SU-DHL-6 (cell line): ENCODE data around the gene ANKS1A.

ENCODE experiments used
- H2AFZ ChIP-seq: fragments of 200-600 bp; sonication (generic); 2 replicates; pipeline ENCODE4 v1.6.1; 2014; ENCODE audit warnings: low read depth, mild to moderate bottlenecking, moderate library complexity, mixed read lengths, antibody characterized with exemption, low read length; ENCODE audit not compliant: severe bottlenecking
- H3F3A ChIP-seq: fragments of 200-600 bp; shearing (Covaris generic); 2 replicates; pipeline ENCODE4 v1.6.0; 2016; ENCODE audit warnings: antibody characterized with exemption, mild to moderate bottlenecking; ENCODE audit not compliant: insufficient read depth
- H3K27ac ChIP-seq: fragments of 200-600 bp; sonication (generic); 2 replicates; pipeline ENCODE4 v1.5.1; 2016; ENCODE audit warnings: low read depth, mild to moderate bottlenecking, low read length, moderate library complexity, mixed read lengths
- H3K27me3 ChIP-seq: fragments of 200-600 bp; sonication (generic), shearing (Covaris generic); 2 replicates; pipeline ENCODE4 v1.6.0; 2014; ENCODE audit warnings: mild to moderate bottlenecking, low read length
- H3K36me3 ChIP-seq: fragments of 200-600 bp; sonication (generic); 2 replicates; pipeline ENCODE4 v1.6.1; 2014; ENCODE audit warnings: mild to moderate bottlenecking, low read length, mixed read lengths
- H3K4me2 ChIP-seq: fragments of 300-600, 200-600 bp; shearing (Covaris generic), sonication (generic); 2 replicates; pipeline ENCODE4 v1.6.0; 2014; ENCODE audit warnings: low read length, low read depth, mild to moderate bottlenecking; ENCODE audit not compliant: poor library complexity, severe bottlenecking
- H3K4me3 ChIP-seq: fragments of 200-600 bp; sonication (generic); 2 replicates; pipeline ENCODE4 v1.5.1; 2014; ENCODE audit warnings: antibody characterized with exemption, low read length, mild to moderate bottlenecking, mixed read lengths; ENCODE audit not compliant: insufficient read depth, poor library complexity, severe bottlenecking
- H3K79me2 ChIP-seq: fragments of 200-600 bp; sonication (generic); 2 replicates; pipeline ENCODE4 v1.6.1; 2014; ENCODE audit warnings: mild to moderate bottlenecking, low read length, moderate library complexity; ENCODE audit not compliant: insufficient read depth
- H3K9ac ChIP-seq: fragments of 200-600 bp; sonication (generic); 2 replicates; pipeline ENCODE4 v1.7.0; 2014; ENCODE audit warnings: mild to moderate bottlenecking, low read length
- H3K9me2 ChIP-seq: fragments of 200-600 bp; sonication (generic); replicated peaks from 2 replicates; pipeline ENCODE4 v1.6.1; 2014; ENCODE audit warnings: low read length; ENCODE audit not compliant: insufficient read depth
- H3K9me3 ChIP-seq: fragments of 200-600 bp; sonication (generic); 2 replicates; pipeline ENCODE4 v1.6.1; 2014; ENCODE audit warnings: low read length, mixed read lengths; ENCODE audit not compliant: insufficient read depth
- H4K20me1 ChIP-seq: fragments of 200-600 bp; sonication (generic); 2 replicates; pipeline ENCODE4 v1.6.1; 2014; ENCODE audit warnings: low read depth, mild to moderate bottlenecking, antibody characterized with exemption, low read length, moderate library complexity, mixed read lengths
- CTCF ChIP-seq: fragments of 200-600 bp; sonication (generic); IDR thresholded peaks from one replicate; pipeline ENCODE4 v1.5.1; 2017; ENCODE audit warnings: antibody characterized with exemption, mild to moderate bottlenecking, low read length, moderate library complexity; ENCODE audit not compliant: insufficient read depth, poor library complexity, severe bottlenecking
- EZH2phosphoT487 ChIP-seq: fragments of 200-600 bp; sonication (generic), shearing (Covaris generic); conservative IDR thresholded peaks from 2 replicates; pipeline ENCODE4 v1.6.1; 2018; ENCODE audit warnings: mild to moderate bottlenecking, antibody characterized with exemption, low read length, moderate library complexity, mixed read lengths

ANKS1A gene

DNA sequence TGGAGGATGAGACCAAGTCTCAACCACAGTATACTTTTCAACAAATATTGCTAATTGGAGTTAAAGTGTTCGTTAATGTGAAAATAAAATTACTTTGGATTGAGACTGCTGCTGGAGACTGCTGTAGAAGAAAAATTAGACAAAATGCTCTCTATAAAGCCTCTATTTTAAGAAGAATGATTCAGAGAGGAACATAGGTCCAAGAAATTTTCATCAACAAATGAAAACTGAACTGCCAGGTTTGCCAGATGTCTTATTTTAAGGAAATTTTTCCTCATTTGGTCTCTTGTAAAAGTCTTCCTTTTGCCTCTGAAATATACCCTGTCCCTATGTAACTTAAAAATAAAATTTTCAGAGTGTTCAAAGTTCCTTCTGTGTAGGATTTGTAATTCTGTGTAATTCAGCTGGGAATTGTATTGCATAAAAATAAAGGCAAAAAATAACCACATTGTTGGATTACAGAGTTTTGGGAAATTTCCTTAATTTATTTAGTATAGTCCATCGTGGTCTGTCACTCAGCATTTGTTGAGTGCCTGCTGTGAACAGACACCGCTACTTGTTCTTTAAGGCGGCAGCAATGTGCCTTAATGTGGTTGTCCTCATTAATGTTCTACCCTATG lies 27.4 kb downstream of the ANKS1A start:
- Histone ChIP-seq H3K27ac (no peak overlapping the region), H2AFZ (no peak overlapping the region), H3K36me3 (no peaks in the 10 kb centered on the region), H3K9me2 (no peaks in the 10 kb centered on the region), H3K4me2 (no peak overlapping the region), H3K27me3 (no peaks in the 10 kb centered on the region), H4K20me1 (0 out of 2 replicates have a peak, but pooled peaks cover 12% of the 10 kb centered on the region), H3K9me3 (no peaks in the 10 kb centered on the region), H3K4me3 (no peak overlapping the region), H3K9ac (no peak overlapping the region), H3F3A (no peaks in the 10 kb centered on the region), H3K79me2 (no peaks in the 10 kb centered on the region)
- no peak for TF ChIP-seq CTCF
- no peak for TF ChIP-seq EZH2phosphoT487

GRCh38 chr6:34917626-34918285 lies 28.7 kb downstream of the ANKS1A start:
- Histone ChIP-seq H3K79me2 (no peaks in the 10 kb centered on the region), H3K4me2 (no peak overlapping the region), H4K20me1 (0 out of 2 replicates have a peak, but pooled peaks cover 2% of the 10 kb centered on the region), H3K9me2 (no peaks in the 10 kb centered on the region), H3F3A (no peaks in the 10 kb centered on the region), H3K4me3 (no peak overlapping the region), H3K36me3 (no peaks in the 10 kb centered on the region), H3K9me3 (no peaks in the 10 kb centered on the region), H2AFZ (no peak overlapping the region), H3K9ac (no peak overlapping the region), H3K27me3 (no peaks in the 10 kb centered on the region), H3K27ac (no peak overlapping the region)
- TF ChIP-seq EZH2phosphoT487 (no peak), CTCF (no peak)

- H3K79me2 ChIP-seq = no peaks in the 10 kb centered on the region
- no peak overlapping the region for H2AFZ ChIP-seq
- no peak overlapping the region for H3K9ac ChIP-seq
- H3K27me3 ChIP-seq = no peaks in the 10 kb centered on the region
- no peaks in the 10 kb centered on the region for H4K20me1 ChIP-seq
- TF ChIP-seq EZH2phosphoT487 (no peak), CTCF (no peak)
- H3K27ac ChIP-seq = no peak overlapping the region
- H3F3A ChIP-seq = no peaks in the 10 kb centered on the region
- no peaks in the 10 kb centered on the region for H3K36me3 ChIP-seq
- no peak overlapping the region for H3K4me3 ChIP-seq
- H3K9me2 ChIP-seq = no peaks in the 10 kb centered on the region
- no peaks in the 10 kb centered on the region for H3K9me3 ChIP-seq
- H3K4me2 ChIP-seq = no peak overlapping the region
These were observed 30.6 kb downstream of the ANKS1A start for GRCh38 chr6:34919651-34920050.
